Right kidney (tissue), 1 donor: ENCODE measurements around the gene MAP4K3.
"Not testable (repeated sequence)": the region's sequence is repeated elsewhere in the genome, so short reads cannot be mapped to it uniquely, and the experiment has no call there.

Experiments
- DNase-seq: peaks from one replicate; pipeline ENCODE4 v3.0.0-alpha.2; 2016

The MAP4K3 gene

GRCh38 chr2:39377226-39377939 is 59.7 kb downstream of the MAP4K3 start:
- no peak for DNase-seq

- no peak for DNase-seq
These were observed 61.2 kb downstream of the MAP4K3 start for GRCh38 chr2:39375917-39376316.

GRCh38 chr2:39373181-39373802 is 63.8 kb downstream of the MAP4K3 start:
- no peak for DNase-seq

GRCh38 chr2:39370101-39370500 is 67.0 kb downstream of the MAP4K3 start:
- no peak for DNase-seq

- no peak for DNase-seq
These were observed 68.2 kb downstream of the MAP4K3 start for GRCh38 chr2:39368846-39369245.

- no peak for DNase-seq
These were observed 68.7 kb downstream of the MAP4K3 start for GRCh38 chr2:39368376-39368775.

GRCh38 chr2:39362595-39362994 is 74.5 kb downstream of the MAP4K3 start:
- no peak for DNase-seq

- no peak for DNase-seq
These were observed 75.6 kb downstream of the MAP4K3 start for GRCh38 chr2:39361511-39361910.

GRCh38 chr2:39360342-39360741 is 76.7 kb downstream of the MAP4K3 start:
- DNase-seq = not testable (repeated sequence)

GRCh38 chr2:39359453-39360038 is 77.5 kb downstream of the MAP4K3 start:
- no peak for DNase-seq

GRCh38 chr2:39356922-39357639 is 80.0 kb downstream of the MAP4K3 start:
- no peak for DNase-seq

- DNase-seq = no peak
These were observed 86.4 kb downstream of the MAP4K3 start for GRCh38 chr2:39350658-39351057.

- DNase-seq = no peak
These were observed 98.6 kb downstream of the MAP4K3 start for GRCh38 chr2:39338502-39338901.

GRCh38 chr2:39335930-39336329 is 101.2 kb downstream of the MAP4K3 start:
- no peak for DNase-seq

GRCh38 chr2:39334978-39335377 is 102.1 kb downstream of the MAP4K3 start:
- DNase-seq = no peak

- DNase-seq = no peak
These were observed 102.6 kb downstream of the MAP4K3 start for GRCh38 chr2:39334529-39334928.

- no peak for DNase-seq
These were observed 110.4 kb downstream of the MAP4K3 start for GRCh38 chr2:39326644-39327043.

GRCh38 chr2:39325966-39326365 is 111.1 kb downstream of the MAP4K3 start:
- DNase-seq = no peak

GRCh38 chr2:39321056-39322035 is 115.7 kb downstream of the MAP4K3 start:
- not testable (repeated sequence) for DNase-seq

GRCh38 chr2:39320162-39320561 is 116.9 kb downstream of the MAP4K3 start:
- DNase-seq = no peak

GRCh38 chr2:39313575-39313974 is 123.5 kb downstream of the MAP4K3 start:
- DNase-seq = no peak

- DNase-seq = no peak
These were observed 125.6 kb downstream of the MAP4K3 start for GRCh38 chr2:39311469-39311868.
